Right kidney (tissue), 9 donors: ENCODE data around the gene HTR7.
"Not testable (repeated sequence)": the region's sequence is repeated elsewhere in the genome, so short reads cannot be mapped to it uniquely, and the experiment has no call there.

Source experiments
- DNase-seq: peaks from one replicate; pipeline ENCODE4 v3.0.0-alpha.2; 2016
- long read RNA-seq, 8 donors: transcript quantifications; one replicate each; lab custom pipeline, GENCODE V29; 2026

The HTR7 gene
- long read RNA-seq, donor 1, result 0 reads
- long read RNA-seq, donor 2, result 0 reads
- long read RNA-seq, donor 3, partial matches to known transcripts, result 0 of 12 reads
- long read RNA-seq, donor 3, other reads (novel, unspliced or antisense), result 12 of 12 reads
- long read RNA-seq, donor 4, result 0 reads
- long read RNA-seq, donor 5, result 0 reads
- long read RNA-seq, donor 6, result 0 reads
- long read RNA-seq, donor 7, partial matches to known transcripts, result 9 of 10 reads
- long read RNA-seq, donor 7, other reads (novel, unspliced or antisense), result 0 of 10 reads
- long read RNA-seq, donor 8, result 0 reads

DNA sequence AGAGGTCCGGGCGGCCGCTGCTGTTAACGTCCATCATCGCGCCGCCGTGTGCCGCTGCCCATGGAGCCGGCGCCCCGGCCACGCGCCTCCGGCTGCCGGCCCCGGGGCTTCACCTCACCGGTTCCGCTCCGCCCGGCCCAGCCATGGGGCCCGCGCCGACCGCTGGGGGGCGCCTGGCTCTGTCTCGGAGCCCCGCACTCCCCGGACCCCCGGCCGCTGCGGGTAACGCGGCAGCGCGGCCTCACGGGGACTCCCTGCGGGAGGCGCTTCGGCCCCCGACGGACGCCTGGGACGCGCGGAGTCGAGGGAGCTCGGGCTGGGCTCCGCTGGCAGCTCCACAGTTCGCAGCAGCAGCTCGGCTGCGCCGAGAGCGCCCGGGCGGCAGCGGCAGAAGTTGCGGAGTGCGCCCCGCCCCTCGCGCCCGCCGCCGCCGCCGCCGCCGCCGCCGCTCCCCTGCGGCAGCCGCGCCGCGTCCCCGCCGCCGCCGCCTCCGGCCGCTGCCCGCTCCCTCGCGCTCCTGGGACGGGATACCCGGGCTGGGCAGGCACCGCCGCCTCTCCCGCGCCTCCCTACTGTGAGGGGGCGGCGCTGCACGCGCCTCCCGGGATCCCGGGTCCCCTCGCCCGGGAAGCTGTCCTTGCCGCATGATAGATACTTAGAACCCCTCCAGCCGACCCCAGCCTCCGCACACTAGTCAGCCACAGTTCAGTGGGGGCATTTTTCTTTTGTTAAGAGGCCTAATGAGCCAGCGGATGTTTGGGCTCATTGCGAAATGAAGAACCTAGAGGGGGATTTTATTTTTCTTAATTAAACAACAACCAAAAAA lies at the start of gene HTR7:
HTR7 (minus strand) TSS at position 405 of the 826 bp plus-strand sequence; CDS start at position 37, 368 bp downstream.
- DNase-seq, result peak; percentile 86

DNA sequence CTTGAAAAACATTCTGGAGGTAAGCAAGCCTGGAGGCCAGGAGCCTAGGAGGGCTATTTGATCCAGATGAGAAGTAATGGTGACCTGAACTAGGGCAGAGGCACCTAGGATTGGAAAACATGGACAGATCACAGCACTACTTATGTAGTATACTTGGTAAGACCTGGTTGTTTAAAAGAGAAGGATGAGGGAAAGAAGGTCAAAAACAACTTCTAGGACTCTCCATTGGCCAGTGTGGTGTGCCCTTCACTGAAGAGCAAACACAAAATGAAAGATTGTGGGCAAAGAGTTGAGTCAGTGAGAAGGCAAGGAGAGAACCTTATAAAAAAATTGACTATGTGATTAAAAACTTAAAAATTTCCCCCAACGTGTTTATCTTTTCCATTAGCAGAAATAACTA lies 48.8 kb upstream of the HTR7 start:
- DNase-seq, result no peak

DNA sequence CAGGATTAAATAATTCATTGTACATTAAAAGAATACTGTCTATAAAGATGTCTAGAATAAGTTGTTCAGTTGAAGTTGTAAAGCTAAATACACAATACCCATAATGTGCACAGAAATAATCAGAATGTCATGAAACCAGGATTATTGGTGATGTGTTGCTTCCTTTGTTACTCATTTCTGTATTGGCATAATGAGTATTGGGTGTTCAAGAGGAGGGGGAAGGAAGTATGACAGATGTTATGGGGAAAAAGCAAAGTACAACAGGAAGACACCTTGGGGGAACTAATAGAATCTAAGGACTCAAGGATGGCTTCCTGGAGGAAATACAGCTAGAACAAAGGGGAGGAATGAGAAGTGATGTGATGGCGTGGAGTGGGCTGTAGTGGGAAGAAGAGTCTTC lies 48.1 kb upstream of the HTR7 start:
- no peak for DNase-seq

DNA sequence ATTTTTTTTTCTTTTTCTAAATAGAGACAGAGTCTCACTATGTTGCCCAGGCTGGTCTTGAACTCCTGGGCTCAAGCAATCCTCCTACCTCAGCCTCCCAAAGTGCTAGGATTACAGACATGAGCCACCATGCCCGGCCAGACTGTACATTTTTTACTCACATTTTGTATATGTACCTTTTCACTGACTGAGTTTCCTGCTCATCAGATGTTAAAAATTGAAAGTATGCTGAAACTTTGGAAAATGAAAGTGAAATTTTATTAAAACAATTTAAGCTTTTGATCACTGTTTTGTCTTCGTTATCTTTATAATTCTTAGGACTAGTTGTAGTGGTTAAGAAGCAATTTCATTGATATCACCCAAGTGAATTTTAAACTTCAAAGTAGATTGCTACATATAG lies 39.1 kb upstream of the HTR7 start:
- not testable (repeated sequence) for DNase-seq

DNA sequence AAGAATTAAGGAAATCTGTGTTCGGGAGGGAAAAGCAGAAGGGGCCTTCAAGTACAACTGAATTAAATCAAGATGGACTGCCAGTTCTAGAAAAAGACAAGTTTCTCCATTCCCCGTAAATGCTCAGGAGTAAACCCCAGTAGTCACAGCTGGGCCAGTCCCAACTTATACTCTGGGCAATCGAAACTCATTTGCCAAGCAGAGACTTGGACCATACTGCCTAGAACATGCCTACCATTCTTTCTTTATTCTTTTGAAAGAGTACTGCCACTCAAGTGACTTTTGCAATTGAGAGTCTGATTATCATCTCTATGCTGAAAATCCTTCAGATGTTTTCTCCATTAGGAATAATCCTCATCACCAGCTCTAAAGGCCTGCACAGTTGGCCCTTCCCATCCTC lies 35.4 kb upstream of the HTR7 start:
- no peak for DNase-seq

DNA sequence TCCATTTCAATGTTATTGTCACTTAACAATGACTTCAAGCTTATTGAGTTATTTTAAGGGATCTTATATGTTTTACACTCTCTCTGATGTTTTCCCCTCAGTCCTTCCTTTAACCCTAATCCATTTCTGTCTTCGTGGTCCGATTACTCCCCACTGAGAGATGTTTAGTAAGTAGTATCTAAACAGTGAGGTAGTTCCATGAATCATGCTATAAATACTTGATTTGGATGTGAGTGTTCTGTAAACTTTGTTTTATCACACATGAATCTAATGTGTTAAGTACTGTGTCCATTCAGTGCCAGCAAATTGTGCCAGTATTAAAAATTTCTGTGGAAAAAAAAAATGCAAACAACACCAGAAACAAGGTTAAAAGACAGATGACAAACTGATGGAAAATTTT lies 32.5 kb upstream of the HTR7 start:
- DNase-seq, result no peak

DNA sequence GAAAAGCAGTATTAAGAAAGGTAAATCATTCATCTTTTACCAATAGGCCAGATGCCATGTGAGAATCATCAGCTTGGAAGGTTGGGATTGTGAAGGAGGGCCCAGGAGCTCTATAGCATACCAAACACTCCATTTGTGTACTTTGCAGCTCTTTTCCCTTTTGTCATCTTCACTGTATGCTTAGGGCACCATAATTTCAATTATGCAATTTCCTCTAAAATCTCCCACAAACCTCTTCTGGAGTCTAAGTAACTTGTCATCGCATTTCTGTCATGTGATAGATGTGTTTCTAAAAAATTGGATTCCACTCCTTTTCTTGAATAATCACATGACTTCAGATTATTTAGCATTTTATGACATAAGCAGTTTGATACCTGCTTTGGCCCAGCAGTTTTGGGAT lies 31.8 kb upstream of the HTR7 start:
- no peak for DNase-seq

DNA sequence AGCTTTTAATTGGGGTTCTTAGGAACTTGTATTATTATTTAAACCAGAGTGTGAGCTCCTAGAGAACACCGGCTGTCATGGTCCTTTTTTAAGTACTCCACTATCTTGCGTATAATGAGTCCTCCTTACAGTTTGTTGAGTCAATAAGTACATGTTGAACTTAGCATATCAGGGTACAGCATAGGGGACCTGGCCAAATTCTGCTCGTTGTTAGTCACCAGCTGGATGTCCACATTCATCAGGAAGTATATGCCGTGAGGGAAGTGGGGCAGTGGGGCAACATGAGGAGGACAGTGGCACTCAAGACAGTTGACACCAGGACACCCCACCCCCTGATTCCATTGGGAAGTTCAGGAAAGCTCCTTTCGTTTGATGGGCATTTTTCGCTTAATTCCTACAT lies 30.5 kb upstream of the HTR7 start:
- no peak for DNase-seq

DNA sequence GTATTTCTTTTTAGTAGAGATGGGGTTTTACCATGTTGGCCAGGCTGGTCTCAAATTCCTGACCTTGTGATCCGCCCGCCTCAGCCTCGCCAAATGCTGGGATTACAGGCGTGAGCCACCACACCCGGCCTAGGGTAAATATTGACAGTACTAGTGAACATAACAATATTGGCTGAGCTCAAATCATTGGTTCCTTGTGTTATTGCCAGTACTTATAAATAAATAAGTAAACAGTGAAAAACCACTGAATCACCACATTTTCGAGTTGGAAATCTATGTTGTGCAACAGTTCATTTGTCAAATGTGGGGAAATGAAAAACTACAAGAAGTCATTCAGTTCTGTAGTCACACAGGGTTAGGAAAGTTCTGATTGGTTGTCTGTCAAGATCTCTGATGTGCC lies 29.7 kb upstream of the HTR7 start:
- DNase-seq, result no peak

DNA sequence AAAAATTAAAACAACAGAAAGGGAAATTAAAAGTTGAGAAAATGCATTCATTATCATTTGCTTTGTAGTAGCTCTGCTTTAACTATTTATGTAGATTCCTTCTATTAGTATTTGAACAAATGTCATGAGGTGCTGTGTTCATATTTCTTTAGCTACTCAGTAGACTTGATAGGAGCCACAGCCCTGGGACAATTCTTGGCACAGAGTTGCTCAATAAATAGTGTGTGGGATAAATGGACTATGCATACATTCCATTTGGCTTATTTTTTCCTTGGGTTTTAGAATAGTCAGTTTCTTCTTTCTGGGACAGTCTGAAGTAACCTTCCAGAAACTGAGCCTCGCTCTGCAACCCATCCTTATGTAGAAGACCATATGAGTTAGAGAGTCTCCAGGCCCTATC lies 27.3 kb upstream of the HTR7 start:
- DNase-seq, result no peak

DNA sequence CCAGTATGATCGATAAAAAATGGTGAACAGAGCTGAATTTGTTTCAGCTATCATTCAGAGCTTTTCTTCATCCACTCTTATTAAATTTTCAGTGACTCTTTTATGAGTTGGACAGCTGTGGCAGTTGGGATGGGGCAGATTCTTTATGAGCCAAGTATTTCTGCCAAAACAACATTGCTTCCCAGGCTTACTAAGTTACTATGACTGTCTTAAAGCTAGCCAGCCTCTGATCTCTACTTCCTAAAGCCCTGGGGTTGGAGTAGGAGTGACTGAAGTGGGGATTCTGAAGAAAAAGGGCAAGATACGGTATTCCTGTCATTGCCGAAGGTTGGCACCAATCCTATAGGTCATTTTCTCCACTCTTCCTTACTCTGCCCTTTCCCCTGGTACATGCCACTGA lies 26.6 kb upstream of the HTR7 start:
- DNase-seq, result no peak

DNA sequence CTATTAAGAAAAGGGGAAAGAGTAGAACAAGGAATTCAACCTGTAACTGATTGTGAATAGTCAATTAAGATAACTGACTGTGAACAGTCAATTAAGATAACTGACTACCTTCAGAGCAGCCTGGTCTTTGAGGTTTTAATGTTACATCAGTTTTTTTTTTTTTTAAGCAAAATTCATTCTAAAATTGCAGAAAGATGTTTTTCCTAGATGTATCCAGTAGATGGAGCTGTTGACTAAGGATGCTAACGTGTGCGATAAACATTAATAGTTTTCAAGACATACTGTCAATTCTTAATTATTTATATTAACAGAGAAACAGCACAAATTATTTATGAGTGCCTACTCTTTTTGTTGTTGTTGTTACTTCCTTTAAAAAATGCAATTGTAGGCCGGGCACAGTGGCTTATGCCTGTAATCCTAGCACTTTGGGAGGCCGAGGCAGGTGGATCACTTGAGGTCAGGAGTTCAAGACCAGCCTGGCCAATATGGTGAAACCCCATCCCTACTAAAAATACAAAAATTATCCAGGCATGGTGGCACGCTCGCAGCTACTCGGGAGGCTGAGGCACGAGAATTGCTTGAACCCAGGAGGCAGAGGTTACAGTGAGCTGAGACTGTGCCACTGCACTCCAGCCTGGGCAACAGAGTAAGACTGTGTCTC lies 22.4 kb upstream of the HTR7 start:
- not testable (repeated sequence) for DNase-seq

DNA sequence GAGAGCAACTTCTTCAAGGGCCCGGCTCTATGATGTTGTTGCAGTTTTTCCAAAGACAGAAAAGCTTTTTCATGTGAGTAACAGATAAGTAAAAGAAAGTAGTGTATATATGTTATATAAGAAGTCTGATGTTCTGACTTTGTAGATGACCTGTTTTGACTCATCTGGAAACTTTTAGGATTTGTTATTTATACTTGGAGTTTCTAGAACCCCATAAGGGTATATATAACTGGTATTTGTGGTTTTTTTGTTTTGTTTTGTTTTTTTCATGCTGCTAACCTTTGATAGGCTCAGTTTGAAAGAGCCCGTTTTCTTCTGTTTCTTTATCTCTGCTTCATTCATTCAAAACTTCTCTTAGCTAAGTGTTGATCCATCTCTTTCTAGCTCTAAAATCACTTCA lies 21.2 kb upstream of the HTR7 start:
- no peak for DNase-seq

DNA sequence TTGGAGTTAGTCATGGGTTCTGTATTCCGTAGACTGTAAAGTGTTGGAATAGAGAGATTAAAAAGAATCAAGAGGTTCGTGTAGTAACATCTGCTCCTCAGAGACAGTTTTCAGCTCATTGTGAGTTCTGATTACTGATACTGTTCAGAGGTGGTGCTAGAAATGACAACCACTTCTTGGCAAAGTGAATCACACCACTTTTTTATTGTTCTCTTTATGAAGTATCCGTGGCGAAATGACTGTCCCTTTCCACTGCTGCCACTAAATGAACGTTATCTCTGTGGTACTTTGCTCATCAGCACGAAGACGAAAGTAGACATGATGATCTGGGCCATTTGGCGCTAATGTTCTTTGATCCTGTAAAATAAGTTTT lies 14.8 kb upstream of the HTR7 start:
- no peak for DNase-seq

DNA sequence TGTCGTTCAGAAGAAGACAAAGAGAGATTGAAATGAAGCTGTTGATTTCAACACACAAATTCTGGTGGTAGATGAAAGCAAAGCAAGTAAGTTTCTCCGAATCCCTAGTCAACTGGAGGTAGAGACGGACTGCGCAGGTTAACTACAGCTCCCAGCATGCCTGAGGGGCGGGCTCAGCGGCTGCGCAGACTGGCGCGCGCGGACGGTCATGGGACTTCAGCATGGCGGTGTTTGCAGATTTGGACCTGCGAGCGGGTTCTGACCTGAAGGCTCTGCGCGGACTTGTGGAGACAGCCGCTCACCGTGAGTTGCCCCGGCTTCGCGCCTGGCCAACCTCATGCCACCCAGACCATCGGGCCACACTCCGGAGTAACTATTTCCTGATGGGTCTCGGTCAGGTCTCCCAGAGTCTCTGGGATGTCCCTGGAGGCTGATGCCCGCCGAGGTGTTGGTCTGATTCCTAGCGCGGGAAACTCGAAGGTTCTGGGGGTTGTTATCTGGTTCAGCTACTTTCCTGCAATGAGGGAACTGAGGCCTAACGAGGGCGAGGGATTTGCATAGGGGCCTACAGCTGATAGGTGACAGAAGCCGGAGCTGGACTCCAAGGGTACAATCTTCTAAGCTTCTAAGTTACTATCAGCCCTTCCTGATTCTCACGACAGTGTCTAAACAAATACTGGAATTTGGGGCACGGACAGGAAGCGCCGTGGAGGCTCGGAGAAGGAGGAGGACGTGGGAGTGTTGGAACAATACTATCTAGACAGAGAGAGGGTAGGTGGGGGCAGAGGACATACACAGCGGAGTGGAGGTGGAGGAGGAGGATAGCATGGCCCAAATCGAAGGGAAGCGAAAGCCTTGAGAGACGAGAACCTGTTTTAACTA lies 14.2 kb upstream of the HTR7 start, which contains the start of gene RPP30:
RPP30 (plus strand) TSS at position 209 of the 882 bp plus-strand sequence; CDS start at position 222, 13 bp downstream.
- peak; percentile 81 for DNase-seq

DNA sequence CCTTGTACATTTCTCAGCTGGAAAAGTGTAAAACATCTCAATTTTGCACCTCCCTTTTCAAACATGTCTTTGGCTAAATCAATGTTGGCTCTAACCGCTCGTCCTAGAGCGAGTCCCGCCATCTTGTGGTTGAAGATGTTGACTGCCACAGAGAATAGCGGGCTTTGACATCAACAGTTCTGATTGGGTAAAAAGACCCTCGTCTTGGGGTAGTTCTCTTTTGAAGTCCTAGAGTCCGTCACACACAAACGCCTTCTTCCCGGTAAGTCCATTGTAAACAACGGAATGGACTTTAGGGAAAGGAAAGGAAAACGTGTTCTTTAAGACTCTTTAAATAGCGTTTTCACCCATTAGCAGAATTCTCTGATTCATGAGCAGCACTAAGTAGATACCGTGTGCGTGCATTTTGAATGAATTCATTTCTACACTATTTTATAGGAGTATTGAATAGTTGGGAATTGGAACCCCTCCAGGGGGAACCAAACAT lies 13.5 kb upstream of the HTR7 start:
- DNase-seq, result peak; percentile 70

DNA sequence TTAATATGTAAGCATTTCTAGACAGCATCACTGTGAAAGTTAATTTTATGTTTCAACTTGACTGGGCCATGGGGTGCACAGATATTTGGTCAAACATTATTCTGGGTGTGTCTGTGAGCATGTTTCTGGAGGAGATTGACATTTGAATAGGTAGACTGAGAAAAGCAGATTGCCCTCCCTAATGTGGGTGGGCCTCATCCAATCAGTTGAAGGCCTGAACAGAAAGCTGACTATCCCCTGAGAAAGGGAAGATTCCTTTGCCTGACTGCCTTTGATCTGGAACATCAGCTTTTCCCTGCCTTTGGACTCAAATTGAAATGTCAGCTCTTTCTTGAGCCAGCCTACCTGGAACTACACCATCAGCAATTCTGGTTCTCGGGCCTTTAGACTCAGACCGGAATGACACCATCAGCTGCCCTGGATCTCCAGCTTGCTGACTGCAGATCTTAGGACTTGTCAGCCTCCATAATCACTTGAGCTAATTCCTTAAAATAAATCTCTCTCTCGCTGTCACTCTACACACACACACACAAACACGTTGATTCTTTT lies 8.3 kb upstream of the HTR7 start:
- no peak for DNase-seq

DNA sequence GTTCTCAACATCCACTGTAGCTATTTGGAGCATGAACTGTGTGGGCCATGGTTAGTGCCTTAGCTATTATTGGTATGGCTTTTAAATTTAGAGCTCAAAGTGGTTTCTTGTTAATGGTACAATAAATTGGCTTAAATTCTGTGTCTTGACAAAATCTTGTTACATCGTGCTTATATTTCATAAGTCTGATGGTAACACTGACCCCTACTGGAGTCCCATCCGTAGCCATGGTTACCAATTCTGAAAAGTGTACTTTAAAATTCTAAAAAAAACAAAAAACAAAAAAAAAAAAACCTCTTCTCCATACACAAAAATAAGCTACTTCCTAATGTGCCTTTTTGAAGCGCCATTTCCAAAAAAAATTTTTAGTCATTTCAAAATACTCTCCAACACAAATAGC lies 7.6 kb upstream of the HTR7 start:
- no peak for DNase-seq

DNA sequence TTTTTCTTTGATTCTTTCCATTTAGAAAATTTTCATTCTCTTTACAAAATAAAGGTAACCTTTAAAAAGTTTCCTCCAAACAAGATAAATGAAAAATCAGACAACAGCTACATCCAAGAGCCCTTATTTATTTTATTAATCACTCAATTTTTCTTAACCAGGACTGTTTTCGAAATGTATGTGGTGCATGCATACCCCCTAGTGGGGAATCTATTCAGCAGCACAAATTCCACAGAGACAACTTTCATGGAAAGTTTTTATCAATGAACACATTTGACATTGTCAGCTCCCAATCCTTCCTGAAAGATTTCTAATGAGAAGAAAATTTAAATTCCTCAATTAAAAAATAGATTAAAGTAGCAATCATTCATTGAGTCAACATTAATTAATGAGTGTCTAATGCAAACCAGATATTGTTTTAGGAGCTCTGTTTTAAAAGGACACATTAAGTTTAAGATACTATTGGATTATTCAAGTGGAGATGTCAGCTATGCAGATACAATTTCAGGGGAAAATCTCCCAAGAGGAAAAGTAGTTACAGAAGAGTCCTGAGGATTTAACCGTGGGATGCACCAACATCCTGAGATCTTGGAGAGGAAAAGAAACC lies 5.2 kb upstream of the HTR7 start:
- no peak for DNase-seq

DNA sequence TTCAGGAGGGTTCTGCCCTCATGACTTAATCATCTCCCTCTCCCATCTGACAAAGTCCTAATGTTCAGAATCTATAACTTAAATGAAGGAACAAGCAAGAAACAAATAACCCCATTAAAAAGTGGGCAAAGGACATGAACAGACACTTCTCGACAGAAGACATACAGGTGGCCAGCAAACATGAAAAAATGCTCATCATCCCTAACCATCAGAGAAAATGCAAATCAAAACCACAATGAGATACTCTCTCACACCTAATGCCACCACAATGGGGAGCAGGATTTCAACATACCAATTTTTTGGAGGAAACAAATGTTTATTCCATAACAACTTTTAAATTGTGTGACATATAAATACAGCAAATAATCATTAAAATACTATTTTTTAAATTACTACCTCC lies 3.0 kb upstream of the HTR7 start:
- DNase-seq, result no peak

DNA sequence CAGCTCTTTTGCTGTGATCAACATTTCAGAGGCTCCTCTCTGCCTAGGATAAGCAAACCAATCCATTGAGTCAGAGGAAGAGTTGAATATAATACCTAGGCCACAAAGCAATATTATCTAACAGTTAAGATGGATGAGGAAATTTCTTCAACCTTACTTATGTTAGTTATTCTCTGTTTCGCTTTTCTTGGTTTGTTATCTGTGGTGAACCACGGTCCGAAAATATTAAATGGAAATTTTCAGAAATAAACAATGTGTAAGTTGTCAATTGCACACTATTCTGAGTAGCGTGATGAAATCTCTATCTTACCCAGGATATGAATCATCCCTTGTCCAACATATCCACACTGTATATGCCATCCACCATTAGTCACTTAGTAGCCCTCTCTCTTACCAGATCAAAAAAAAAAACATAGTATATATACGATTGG lies 1.5 kb upstream of the HTR7 start:
- DNase-seq, result no peak
